Measurements from ENCODE around the gene TGFBR3L.
A peak's percentile ranks its signal among the peaks of the same experiment; 100 is the strongest.
"Not testable (repeated sequence)": the region's sequence is repeated elsewhere in the genome, so short reads cannot be mapped to it uniquely, and the experiment has no call there.

Gene TGFBR3L

DNA sequence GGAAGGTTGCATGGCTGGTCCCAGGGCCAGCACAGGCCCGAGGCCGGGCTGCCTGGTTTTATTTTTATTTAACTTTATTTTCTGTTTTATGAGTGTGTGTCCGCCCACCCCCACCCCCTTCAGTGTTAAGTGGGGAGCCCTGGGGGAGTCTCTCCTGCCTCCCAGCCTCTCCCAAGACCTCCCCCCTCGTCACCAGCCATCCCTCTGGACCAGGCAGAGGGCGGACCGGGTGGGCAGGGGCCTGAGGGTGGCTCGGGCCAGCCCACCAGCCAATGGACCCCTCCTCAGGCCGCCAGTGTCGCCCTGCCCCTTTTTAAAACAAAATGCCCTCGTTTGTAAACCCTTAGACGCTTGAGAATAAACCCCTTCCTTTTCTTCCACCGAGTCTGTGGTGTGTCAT lies 531 bp upstream of the TGFBR3L start:
- no peak for TF ChIP-seq CTCF (IDR thresholded peaks at IDR 0.05; ENCODE audit: insufficient read depth, low read depth, low read length, missing control alignments)
- DNase-seq (ENCODE audit: low read depth), result no peak
- H3K4me3 ChIP-seq (ENCODE audit: low read length), result no peak overlapping the region

- no peak for TF ChIP-seq CTCF (IDR thresholded peaks at IDR 0.05; ENCODE audit: insufficient read depth, low read depth, low read length, missing control alignments)
- DNase-seq (ENCODE audit: low read depth), result no peak
- H3K4me3 ChIP-seq (ENCODE audit: low read length), result peak overlapping the region; percentile 41
These were observed 846 bp downstream of the TGFBR3L start for GRCh38 chr19:7915250-7916102.

DNA sequence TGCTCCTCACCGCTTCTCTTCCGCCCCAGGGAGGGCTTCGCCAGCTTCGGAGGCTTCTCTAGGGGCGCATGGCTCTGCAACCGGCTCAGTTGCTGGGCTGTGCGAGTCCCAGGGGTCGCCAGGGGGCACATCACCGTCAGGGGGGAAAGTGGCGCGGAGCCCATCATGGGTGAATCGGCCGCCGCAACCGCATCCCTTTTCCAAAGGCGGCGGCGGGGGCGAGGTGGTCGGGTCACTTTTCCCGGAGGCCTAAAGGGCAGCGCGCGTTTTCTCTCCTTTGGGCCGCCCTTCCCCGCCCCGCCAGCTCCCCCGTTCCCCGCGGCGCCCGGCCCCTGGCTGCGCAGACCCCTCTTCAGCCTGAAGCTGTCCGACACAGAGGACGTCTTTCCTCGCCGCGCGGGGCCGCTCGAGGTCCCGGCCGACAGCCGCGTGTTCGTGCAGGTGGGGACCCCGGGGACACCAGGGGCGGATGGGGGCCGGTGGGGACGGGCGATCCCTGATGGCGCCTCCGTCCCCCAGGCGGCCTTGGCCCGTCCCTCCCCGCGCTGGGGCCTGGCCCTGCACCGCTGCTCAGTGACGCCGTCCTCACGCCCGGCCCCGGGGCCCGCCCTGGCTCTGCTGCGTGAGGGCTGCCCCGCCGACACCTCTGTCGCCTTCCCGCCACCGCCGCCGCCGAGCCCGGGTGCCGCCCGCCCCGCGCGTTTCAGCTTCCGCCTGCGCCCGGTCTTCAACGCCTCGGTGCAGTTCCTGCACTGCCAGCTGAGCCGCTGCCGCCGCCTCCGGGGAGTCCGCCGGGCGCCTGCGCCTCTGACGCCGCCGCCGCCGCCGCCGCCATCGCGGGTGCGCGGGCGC lies 1.7 kb downstream of the TGFBR3L start:
- peak overlapping the region; percentile 52 for H3K4me3 ChIP-seq (ENCODE audit: low read length)
- DNase-seq (ENCODE audit: low read depth), result peak; percentile 56
- no peak for TF ChIP-seq CTCF (IDR thresholded peaks at IDR 0.05; ENCODE audit: insufficient read depth, low read depth, low read length, missing control alignments)

DNA sequence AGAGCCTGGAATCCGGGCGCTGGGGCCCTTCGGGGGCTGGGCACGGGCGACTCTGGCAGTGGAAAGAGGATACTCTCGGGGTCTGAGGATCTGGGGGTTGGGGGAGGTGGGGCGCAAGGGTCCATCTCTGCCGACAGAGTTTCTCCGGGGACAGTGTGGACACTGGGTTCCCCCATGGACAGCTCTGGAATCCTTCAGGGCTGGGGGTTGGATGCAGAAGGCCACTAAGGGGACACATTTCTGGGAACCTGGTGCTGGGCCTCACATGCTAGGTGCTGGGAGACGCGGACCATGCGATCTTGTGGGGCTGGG lies 2.3 kb downstream of the TGFBR3L start:
- no peak for TF ChIP-seq CTCF (IDR thresholded peaks at IDR 0.05; ENCODE audit: insufficient read depth, low read depth, low read length, missing control alignments)
- DNase-seq (ENCODE audit: low read depth), result no peak
- peak overlapping the region; percentile 52 for H3K4me3 ChIP-seq (ENCODE audit: low read length)

- TF ChIP-seq CTCF (IDR thresholded peaks at IDR 0.05; ENCODE audit: insufficient read depth, low read depth, low read length, missing control alignments), result peak; percentile 42
- H3K4me3 ChIP-seq (ENCODE audit: low read length), result peak overlapping the region; percentile 52
- peak; percentile 58 for DNase-seq (ENCODE audit: low read depth)
These were observed 2.8 kb downstream of the TGFBR3L start for GRCh38 chr19:7917267-7918061.

- H3K4me3 ChIP-seq (ENCODE audit: low read length), result peak overlapping the region; percentile 52
- not testable (repeated sequence) for DNase-seq (ENCODE audit: low read depth)
These were observed 3.5 kb downstream of the TGFBR3L start for GRCh38 chr19:7918062-7918614.
